Testis (tissue), 3 donors: ENCODE data around the gene GPR33. TPM values are rescaled to one million over a fixed set of nuclear protein-coding genes. Genes with fewer than 3 reads are reported as not detected.
A peak's percentile ranks its signal among the peaks of the same experiment; 100 is the strongest.
"Not testable (repeated sequence)": the region's sequence is repeated elsewhere in the genome, so short reads cannot be mapped to it uniquely, and the experiment has no call there.

ENCODE experiments used
- DNase-seq: peaks from one replicate; pipeline ENCODE4 v3.0.0-alpha.2; 2019
- H3K27ac ChIP-seq, 2 donors: fragments of 200-600 bp; sonication (generic); one replicate each; pipeline ENCODE4 v1.5.1; 2019
- H3K27me3 ChIP-seq: fragments of 200-600 bp; sonication (generic); one replicate; pipeline ENCODE4 v1.5.1; 2019
- H3K36me3 ChIP-seq: fragments of 200-600 bp; sonication (generic); one replicate; pipeline ENCODE4 v1.5.1; 2017; ENCODE audit warnings: low read depth; ENCODE audit errors: missing control alignments
- H3K4me1 ChIP-seq: fragments of 200-600 bp; sonication (generic); one replicate; pipeline ENCODE4 v1.5.1; 2019
- H3K4me3 ChIP-seq, 2 donors: fragments of 200-600 bp; sonication (generic); one replicate each; pipeline ENCODE4 v1.5.1; 2017 to 2019
- H3K9me3 ChIP-seq: fragments of 200-600 bp; sonication (generic); one replicate; pipeline ENCODE4 v1.5.1; 2017
- CTCF ChIP-seq, 3 experiments: fragments of 450-650 bp in 2 of 3; fragments of 200-600 bp in 1 of 3; sonication (generic) in 1 of 3; IDR thresholded peaks; one replicate each; pipeline ENCODE4 v1.5.1; 2016 to 2019; ENCODE audit warnings: antibody characterized with exemption in 3 of 3, mild to moderate bottlenecking in 2 of 3, moderate library complexity in 1 of 3
- POLR2A ChIP-seq: fragments of 450-650 bp; IDR thresholded peaks from one replicate; pipeline ENCODE4 v1.6.1; 2017; ENCODE audit warnings: antibody characterized with exemption, mild to moderate bottlenecking, moderate library complexity
- WGBS, 2 donors: methylation state at CpG; one replicate each; pipeline ENCODE4 v1.1.5; 2018; 5-methylcytosine and 5-hydroxymethylcytosine counted together
- intact Hi-C: fragments of 100-400 bp; cut with DNase I; formaldehyde crosslinking; loops from one replicate; pipeline ENCODE4 v1.15.1; 2023; ENCODE audit warnings: low total_unique reads
- polyA plus RNA-seq: library from polyadenylated mRNA; stranded (reverse); fragments of 350-450 nt; fragmentation: Illumina TruSeq; extraction: RNeasy Lipid Tissue Mini Kit (QIAGEN cat#74804); gene quantifications from one replicate; pipeline ENCODE4 v1.2.3, GENCODE V29; 2014; ENCODE audit warnings: low read depth, low replicate concordance; ENCODE audit not compliant: insufficient read depth
- total RNA-seq, 2 donors: library from RNA; depleted of rRNA; stranded (reverse); fragments of >200 nt; gene quantifications; one replicate each; pipeline ENCODE4 v1.2.3, GENCODE V29; 2016

The GPR33 gene
- total and polyA plus RNA-seq, 3 donors from 2014 or later = 0.24 TPM; not detected in 2

GRCh38 chr14:31466554-31466953, 21.3 kb downstream of the GPR33 start:
- Histone ChIP-seq H3K27ac (no peak overlapping the region), H3K9me3 (no peaks in the 10 kb centered on the region), H3K4me3 (no peak overlapping the region), H3K27me3 (no peaks in the 10 kb centered on the region), H3K36me3 (no peaks in the 10 kb centered on the region), H3K4me1 (no peaks in the 10 kb centered on the region)
- DNase-seq = no peak
- intact Hi-C loops = no loop called here
- WGBS, 2 donors = 84 to 94% methylated on average over 6 of the region's 6 CpGs
- no peak for TF ChIP-seq CTCF (IDR thresholded peaks at IDR 0.05)
- no peak for TF ChIP-seq POLR2A

- Histone ChIP-seq H3K9me3 (no peaks in the 10 kb centered on the region), H3K27ac (no peak overlapping the region), H3K36me3 (no peaks in the 10 kb centered on the region), H3K4me1 (no peaks in the 10 kb centered on the region), H3K4me3 (no peak overlapping the region), H3K27me3 (no peaks in the 10 kb centered on the region)
- no peak for DNase-seq
- intact Hi-C loops = no loop called here
- TF ChIP-seq CTCF (IDR thresholded peaks at IDR 0.05) (no peak), POLR2A (no peak)
Observed at GRCh38 chr14:31465111-31465510, 22.7 kb downstream of the GPR33 start.

- H3K27ac ChIP-seq, DNase-seq, H3K4me1 ChIP-seq, intact Hi-C loops, H3K9me3 ChIP-seq, H3K27me3 ChIP-seq, H3K36me3 ChIP-seq, H3K4me3 ChIP-seq: not testable (repeated sequence)
- WGBS, 2 donors = 86 to 91% methylated on average over 2 of the region's 2 CpGs
Observed at GRCh38 chr14:31462450-31462849, 25.4 kb downstream of the GPR33 start.

- 90 to 96% methylated on average over 3 of the region's 3 CpGs for WGBS, 2 donors
- DNase-seq = no peak
- no peaks in the 10 kb centered on the region for H3K9me3 ChIP-seq
- TF ChIP-seq CTCF (IDR thresholded peaks at IDR 0.05) = no peak
- no peak for TF ChIP-seq POLR2A
- H3K27ac ChIP-seq = no peak overlapping the region
- H3K4me1 ChIP-seq = peaks cover 7% of the 10 kb centered on the region
- H3K4me3 ChIP-seq = no peak overlapping the region
- H3K36me3 ChIP-seq = no peaks in the 10 kb centered on the region
- H3K27me3 ChIP-seq = no peaks in the 10 kb centered on the region
- intact Hi-C loops = no loop called here
Observed at GRCh38 chr14:31461545-31461944, 26.3 kb downstream of the GPR33 start.

- H3K27me3 ChIP-seq = no peaks in the 10 kb centered on the region
- DNase-seq = no peak
- WGBS, 2 donors = 45 to 48% methylated on average over 11 of the region's 11 CpGs
Observed at GRCh38 chr14:31457665-31458659, 29.9 kb downstream of the GPR33 start.

More at GRCh38 chr14:31457665-31458659, 29.9 kb downstream of the GPR33 start:
- TF ChIP-seq POLR2A (no peak), CTCF (IDR thresholded peaks at IDR 0.05) (no peak)
- H3K36me3 ChIP-seq = no peaks in the 10 kb centered on the region
- peak overlapping the region in 1 of 2 donors; percentile 88 for H3K27ac ChIP-seq
- peak overlapping the region; percentile 83 to 91 for H3K4me3 ChIP-seq
- peaks cover 7% of the 10 kb centered on the region for H3K4me1 ChIP-seq
- H3K9me3 ChIP-seq = no peaks in the 10 kb centered on the region
- intact Hi-C loops = no loop called here
